ENCODE measurements around the gene TP53TG3C. TPM values are rescaled to one million over a fixed set of nuclear protein-coding genes. Genes with fewer than 3 reads are reported as not detected.
"Not testable (repeated sequence)": the region's sequence is repeated elsewhere in the genome, so short reads cannot be mapped to it uniquely, and the experiment has no call there.

Gene TP53TG3C
- total RNA-seq, result not detected
- long read RNA-seq, result 0 reads

DNA sequence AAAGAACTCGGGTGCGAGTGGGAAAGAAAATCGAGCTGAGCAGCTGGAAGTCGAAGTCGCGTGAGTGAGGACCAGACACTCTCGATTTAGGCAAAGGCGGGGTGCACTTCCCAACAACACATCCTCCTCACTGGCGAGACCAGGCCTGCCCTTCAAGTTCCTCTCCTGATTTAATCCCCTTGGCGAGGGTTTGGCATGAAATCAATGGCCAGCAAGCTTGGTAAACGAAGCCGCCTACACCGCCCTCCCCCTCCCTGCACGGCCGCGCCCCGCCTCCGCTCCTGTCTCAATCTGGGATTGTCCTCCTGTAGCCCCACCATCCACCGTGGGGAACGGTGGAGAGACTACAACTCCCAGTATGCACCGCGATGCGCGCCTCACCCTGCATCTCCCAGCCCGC is at the start of gene TP53TG3C:
Gene TP53TG3C, plus strand, starts transcription at position 301 of the 400 bp plus-strand sequence. Its CDS starts 68 bp downstream, at position 369.
- intact Hi-C loops (cut with DNase I, micrococcal nuclease); DNase-seq; ATAC-seq: not testable (repeated sequence)

Other genes with a start within 250 kb of the TP53TG3C start
- not detected for gene TP53TG3E, start 110.1 kb downstream of the TP53TG3C start, total RNA-seq
- gene TP53TG3B, start 166.6 kb downstream of the TP53TG3C start, total RNA-seq, result not detected

All from left colon (tissue), 2 donors.